Suprapubic skin (tissue), 4 donors: ENCODE results near the gene CABLES1. TPM values are rescaled to one million over a fixed set of nuclear protein-coding genes. Genes with fewer than 3 reads are reported as not detected.

Experiments
- DNase-seq, 2 donors: peaks; one replicate each; pipeline ENCODE4 v3.0.0-alpha.2; 2019; ENCODE audit warnings: low spot score in 2 of 2
- H3K27ac ChIP-seq: fragments of 200-600 bp; sonication (generic); one replicate; pipeline ENCODE4 v1.5.1; 2019
- H3K27me3 ChIP-seq: fragments of 200-600 bp; sonication (generic); one replicate; pipeline ENCODE4 v1.5.1; 2019
- H3K36me3 ChIP-seq: fragments of 200-600 bp; sonication (generic); one replicate; pipeline ENCODE4 v1.5.1; 2019
- H3K4me1 ChIP-seq: fragments of 200-600 bp; sonication (generic); one replicate; pipeline ENCODE4 v1.5.1; 2019
- H3K4me3 ChIP-seq: fragments of 200-600 bp; sonication (generic); one replicate; pipeline ENCODE4 v1.5.1; 2019; ENCODE audit warnings: mild to moderate bottlenecking
- H3K9me3 ChIP-seq: fragments of 200-600 bp; sonication (generic); one replicate; pipeline ENCODE4 v1.5.1; 2019
- CTCF ChIP-seq, 2 donors: fragments of 200-600 bp in 1 of 2; fragments of 450-650 bp in 1 of 2; sonication (generic) in 1 of 2; IDR thresholded peaks; one replicate each; pipeline ENCODE4 v1.5.1; 2016 to 2019; ENCODE audit warnings: antibody characterized with exemption in 2 of 2, mild to moderate bottlenecking in 1 of 2, moderate library complexity in 1 of 2
- EP300 ChIP-seq: sonication (generic); formaldehyde crosslinking; IDR thresholded peaks from one replicate; pipeline ENCODE4 v1.6.1; 2017; ENCODE audit warnings: antibody characterized with exemption
- POLR2A ChIP-seq, 2 donors: fragments of 450-650 bp; IDR thresholded peaks; one replicate each; pipeline ENCODE4 v1.6.1; 2017; ENCODE audit warnings: antibody characterized with exemption in 2 of 2, mild to moderate bottlenecking in 2 of 2, moderate library complexity in 2 of 2
- POLR2AphosphoS5 ChIP-seq, 3 donors: sonication (generic); formaldehyde crosslinking; IDR thresholded peaks; one replicate each; pipeline ENCODE4 v1.6.1; 2017; ENCODE audit warnings: antibody characterized with exemption in 3 of 3
- WGBS: methylation state at CpG from one replicate; pipeline ENCODE4 v1.1.5; 2018; 5-methylcytosine and 5-hydroxymethylcytosine counted together
- total RNA-seq, 4 donors: library from RNA; depleted of rRNA; stranded (reverse); fragments of >200 nt; gene quantifications; one replicate each; pipeline ENCODE4 v1.1.0, GENCODE V29; 2016

The CABLES1 gene
- total RNA-seq, 4 donors from 2014 or later: 24.9 to 42.2 (median 38.0) TPM

GRCh38 chr18:23272498-23273232 is 137.4 kb downstream of the CABLES1 start:
- H3K4me3 ChIP-seq: no peak overlapping the region
- DNase-seq: no peak
- TF ChIP-seq POLR2AphosphoS5 (IDR thresholded peaks at IDR 0.05) (no peak), CTCF (IDR thresholded peaks at IDR 0.05) (no peak), POLR2A (IDR thresholded peaks at IDR 0.05) (no peak), EP300 (no peak)
- no peaks in the 10 kb centered on the region for H3K9me3 ChIP-seq
- WGBS: 88% methylated on average over 11 of the region's 11 CpGs
- H3K4me1 ChIP-seq: peaks cover 18% of the 10 kb centered on the region
- no peaks in the 10 kb centered on the region for H3K36me3 ChIP-seq
- H3K27me3 ChIP-seq: no peaks in the 10 kb centered on the region
- no peak overlapping the region for H3K27ac ChIP-seq

- no peak for DNase-seq
- TF ChIP-seq POLR2A (IDR thresholded peaks at IDR 0.05) (no peak), EP300 (no peak), CTCF (IDR thresholded peaks at IDR 0.05) (no peak), POLR2AphosphoS5 (IDR thresholded peaks at IDR 0.05) (no peak)
- Histone ChIP-seq H3K27ac (no peak overlapping the region), H3K27me3 (no peaks in the 10 kb centered on the region), H3K4me1 (peaks cover 18% of the 10 kb centered on the region), H3K36me3 (no peaks in the 10 kb centered on the region), H3K9me3 (no peaks in the 10 kb centered on the region), H3K4me3 (no peak overlapping the region)
- 93% methylated on average over 10 of the region's 10 CpGs for WGBS
These were observed 138.2 kb downstream of the CABLES1 start for GRCh38 chr18:23273443-23273966.

GRCh38 chr18:23274638-23275482 is 139.6 kb downstream of the CABLES1 start:
- TF ChIP-seq POLR2AphosphoS5 (IDR thresholded peaks at IDR 0.05): no peak
- TF ChIP-seq CTCF (IDR thresholded peaks at IDR 0.05): no peak
- TF ChIP-seq POLR2A (IDR thresholded peaks at IDR 0.05): no peak
- no peak for TF ChIP-seq EP300
- DNase-seq: no peak
- WGBS: 49% methylated on average over 14 of the region's 17 CpGs

GRCh38 chr18:23276451-23276850 is 141.2 kb downstream of the CABLES1 start:
- WGBS: 49% methylated on average over 5 of the region's 5 CpGs
- DNase-seq: no peak
- no peak overlapping the region for H3K4me3 ChIP-seq
- no peaks in the 10 kb centered on the region for H3K27me3 ChIP-seq
- TF ChIP-seq POLR2A (IDR thresholded peaks at IDR 0.05): no peak
- no peak for TF ChIP-seq EP300
- TF ChIP-seq POLR2AphosphoS5 (IDR thresholded peaks at IDR 0.05): no peak
- TF ChIP-seq CTCF (IDR thresholded peaks at IDR 0.05): no peak
- H3K4me1 ChIP-seq: peaks cover 22% of the 10 kb centered on the region
- H3K36me3 ChIP-seq: no peaks in the 10 kb centered on the region
- H3K27ac ChIP-seq: no peak overlapping the region
- H3K9me3 ChIP-seq: no peaks in the 10 kb centered on the region

More at GRCh38 chr18:23274638-23275482, 139.6 kb downstream of the CABLES1 start:
- no peaks in the 10 kb centered on the region for H3K9me3 ChIP-seq
- H3K4me3 ChIP-seq: no peak overlapping the region
- no peaks in the 10 kb centered on the region for H3K27me3 ChIP-seq
- peaks cover 18% of the 10 kb centered on the region for H3K4me1 ChIP-seq
- H3K36me3 ChIP-seq: no peaks in the 10 kb centered on the region
- H3K27ac ChIP-seq: no peak overlapping the region

- no peak overlapping the region for H3K27ac ChIP-seq
- H3K9me3 ChIP-seq: no peaks in the 10 kb centered on the region
- TF ChIP-seq POLR2A (IDR thresholded peaks at IDR 0.05) (no peak), CTCF (IDR thresholded peaks at IDR 0.05) (no peak), EP300 (no peak), POLR2AphosphoS5 (IDR thresholded peaks at IDR 0.05) (no peak)
- DNase-seq: no peak
- no peak overlapping the region for H3K4me3 ChIP-seq
- H3K4me1 ChIP-seq: peaks cover 32% of the 10 kb centered on the region
- no peaks in the 10 kb centered on the region for H3K36me3 ChIP-seq
- no peaks in the 10 kb centered on the region for H3K27me3 ChIP-seq
These were observed 142.1 kb downstream of the CABLES1 start for GRCh38 chr18:23277399-23277798.
